ENCODE results near the gene HYAL4.

HYAL4 gene

DNA sequence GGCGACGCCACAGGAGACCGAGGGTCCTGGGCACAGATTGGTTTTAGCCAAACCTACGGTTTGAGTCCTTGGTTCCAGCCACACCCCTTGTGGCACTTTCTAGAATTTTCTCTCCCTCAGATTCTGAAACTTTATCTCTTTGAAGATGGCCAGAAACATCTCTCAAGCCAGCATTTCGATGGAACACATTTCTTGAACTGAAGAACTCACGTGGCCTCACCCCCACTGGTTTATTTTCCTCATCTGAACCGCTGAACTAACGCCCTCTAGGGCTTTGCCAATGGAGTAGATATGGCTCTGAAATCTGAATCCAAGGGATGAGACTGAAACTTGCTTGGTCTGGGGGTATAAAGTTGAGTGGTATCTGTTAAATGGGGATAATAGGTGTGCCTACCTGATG lies 73.3 kb downstream of the HYAL4 start:
- no peak for DNase-seq

DNA sequence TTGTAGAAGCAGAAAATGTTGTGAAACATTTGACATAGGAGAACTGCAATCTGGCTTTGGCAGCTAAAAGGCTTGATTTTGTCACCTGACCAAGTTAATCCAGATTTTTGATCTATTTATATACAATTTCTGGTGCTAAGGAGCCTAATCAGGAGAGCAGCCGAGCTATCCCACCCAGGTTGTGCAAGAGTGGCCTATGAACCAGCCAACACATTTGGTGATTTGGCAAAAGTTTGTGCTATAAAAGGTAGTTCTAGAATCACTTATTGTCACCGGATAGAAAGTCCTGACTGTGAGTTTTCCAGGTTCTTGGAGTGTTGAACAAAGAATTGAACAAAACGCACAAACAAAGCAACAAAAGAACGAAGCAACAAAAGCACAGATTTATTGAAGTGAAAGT lies 78.6 kb downstream of the HYAL4 start:
- no peak for DNase-seq

DNA sequence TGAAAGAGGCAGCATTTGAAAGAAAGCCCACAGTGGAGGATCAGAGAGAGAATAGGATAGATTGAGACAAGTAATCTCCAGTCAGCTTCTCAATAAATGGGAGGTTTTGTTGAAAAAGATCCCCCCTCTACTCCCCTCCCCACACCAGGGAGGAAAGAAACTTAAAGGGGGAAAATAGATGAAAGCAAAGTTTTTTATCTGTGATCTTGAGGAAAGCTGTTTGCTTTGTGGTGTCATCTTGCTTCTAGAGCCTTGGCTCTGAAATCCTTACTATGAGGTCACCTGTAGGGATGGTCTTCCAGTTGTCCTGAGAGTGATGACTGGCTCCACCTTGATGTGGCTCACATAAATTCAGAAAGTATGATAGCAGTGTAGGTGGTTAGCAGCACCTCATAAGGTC lies 80.0 kb downstream of the HYAL4 start, which contains the start of gene SPAM1:
TSS of gene SPAM1 (plus strand) at position 301 of the 400 bp plus-strand sequence. CDS start 28,330 bp downstream, outside the sequence.
- no peak for DNase-seq

Measured in activated effector memory CD4-positive, alpha-beta T cell treated with anti-CD3 and anti-CD28 coated beads, Interleukin-2, amount 50 U/mL, for 16 hours (primary cell).